Measurements from ENCODE around the gene JMJD8. TPM values are rescaled to one million over a fixed set of nuclear protein-coding genes. Genes with fewer than 3 reads are reported as not detected.

Gene JMJD8
- total RNA-seq, 4 donors from 2014 or later = 65.8 to 79.6 (median 71.8) TPM

DNA sequence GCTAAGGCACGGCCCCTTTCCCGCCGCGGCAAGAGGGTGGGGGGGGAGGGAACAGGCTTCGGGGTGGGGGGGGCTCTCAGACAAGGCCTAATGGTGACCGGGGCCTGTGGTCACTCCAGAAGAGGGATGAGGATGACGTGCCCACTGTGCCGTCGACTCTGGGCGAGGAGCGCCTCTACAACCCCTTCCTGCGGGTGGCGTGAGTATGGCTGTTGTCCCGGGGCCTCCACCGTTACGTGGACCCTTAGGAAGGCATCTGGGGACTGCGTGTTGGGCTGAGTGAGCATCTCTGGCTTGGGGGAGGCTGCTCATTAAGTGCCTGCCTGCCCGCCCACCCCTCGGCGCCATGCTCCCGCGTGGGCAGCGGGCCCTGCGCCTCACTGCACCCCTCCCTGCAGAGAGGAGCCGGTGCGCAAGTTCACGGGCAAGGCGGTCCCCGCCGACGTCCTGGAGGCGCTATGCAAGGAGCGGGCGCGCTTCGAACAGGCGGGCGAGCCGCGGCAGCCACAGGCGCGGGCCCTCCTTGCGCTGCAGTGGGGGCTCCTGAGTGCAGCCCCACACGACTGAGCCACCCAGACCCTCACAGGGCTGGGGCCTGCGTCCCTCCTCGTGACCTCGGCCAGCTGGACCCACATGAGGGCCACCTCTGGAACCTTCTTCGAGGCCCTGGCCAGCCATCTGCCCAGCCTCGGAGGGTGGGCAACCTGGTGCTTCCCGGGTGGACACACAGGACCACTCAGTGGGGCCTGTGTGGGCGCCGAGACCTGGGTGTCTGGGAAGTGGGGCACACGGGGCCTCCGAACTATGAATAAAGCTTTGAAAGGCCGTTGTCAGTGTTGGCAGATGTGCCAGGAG lies 45.0 kb upstream of the JMJD8 start:
- DNase-seq (ENCODE audit: low spot score) (no peak), ATAC-seq (ENCODE audit: low FRiP score) (no peak)
- TF ChIP-seq, protein P1, sequence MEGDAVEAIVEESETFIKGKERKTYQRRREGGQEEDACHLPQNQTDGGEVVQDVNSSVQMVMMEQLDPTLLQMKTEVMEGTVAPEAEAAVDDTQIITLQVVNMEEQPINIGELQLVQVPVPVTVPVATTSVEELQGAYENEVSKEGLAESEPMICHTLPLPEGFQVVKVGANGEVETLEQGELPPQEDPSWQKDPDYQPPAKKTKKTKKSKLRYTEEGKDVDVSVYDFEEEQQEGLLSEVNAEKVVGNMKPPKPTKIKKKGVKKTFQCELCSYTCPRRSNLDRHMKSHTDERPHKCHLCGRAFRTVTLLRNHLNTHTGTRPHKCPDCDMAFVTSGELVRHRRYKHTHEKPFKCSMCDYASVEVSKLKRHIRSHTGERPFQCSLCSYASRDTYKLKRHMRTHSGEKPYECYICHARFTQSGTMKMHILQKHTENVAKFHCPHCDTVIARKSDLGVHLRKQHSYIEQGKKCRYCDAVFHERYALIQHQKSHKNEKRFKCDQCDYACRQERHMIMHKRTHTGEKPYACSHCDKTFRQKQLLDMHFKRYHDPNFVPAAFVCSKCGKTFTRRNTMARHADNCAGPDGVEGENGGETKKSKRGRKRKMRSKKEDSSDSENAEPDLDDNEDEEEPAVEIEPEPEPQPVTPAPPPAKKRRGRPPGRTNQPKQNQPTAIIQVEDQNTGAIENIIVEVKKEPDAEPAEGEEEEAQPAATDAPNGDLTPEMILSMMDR (IDR thresholded peaks at IDR 0.05) = no peak

DNA sequence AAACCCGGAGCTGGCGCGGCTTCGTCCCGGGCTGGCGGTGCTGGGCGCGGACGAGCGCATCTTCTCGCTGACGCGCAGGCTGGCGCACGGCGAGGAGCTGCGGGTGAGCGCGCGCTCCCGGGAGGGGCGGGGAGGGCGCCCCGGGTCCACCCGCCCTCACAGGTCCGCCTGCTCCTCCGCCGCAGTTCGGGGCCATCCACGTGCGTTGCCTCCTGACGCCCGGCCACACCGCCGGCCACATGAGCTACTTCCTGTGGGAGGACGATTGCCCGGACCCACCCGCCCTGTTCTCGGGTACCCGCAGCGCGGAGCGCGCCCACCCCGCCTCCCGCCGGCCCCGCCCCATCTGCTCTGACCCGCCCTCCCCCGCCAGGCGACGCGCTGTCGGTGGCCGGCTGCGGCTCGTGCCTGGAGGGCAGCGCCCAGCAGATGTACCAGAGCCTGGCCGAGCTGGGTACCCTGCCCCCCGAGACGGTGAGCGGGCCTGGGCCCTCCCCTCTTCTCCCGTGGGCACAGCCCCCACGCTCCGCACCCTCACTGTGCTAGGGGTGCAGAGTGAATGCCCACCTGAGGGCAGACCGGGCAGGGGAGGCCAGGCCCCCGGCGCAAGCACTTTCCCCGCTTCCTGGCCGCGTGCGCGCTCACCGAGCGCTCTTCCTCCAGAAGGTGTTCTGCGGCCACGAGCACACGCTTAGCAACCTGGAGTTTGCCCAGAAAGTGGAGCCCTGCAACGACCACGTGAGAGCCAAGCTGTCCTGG lies 44.2 kb upstream of the JMJD8 start:
- DNase-seq (ENCODE audit: low spot score) (no peak), ATAC-seq (ENCODE audit: low FRiP score) (peak; percentile 39)
- TF ChIP-seq, protein P1 (IDR thresholded peaks at IDR 0.05) = no peak

DNA sequence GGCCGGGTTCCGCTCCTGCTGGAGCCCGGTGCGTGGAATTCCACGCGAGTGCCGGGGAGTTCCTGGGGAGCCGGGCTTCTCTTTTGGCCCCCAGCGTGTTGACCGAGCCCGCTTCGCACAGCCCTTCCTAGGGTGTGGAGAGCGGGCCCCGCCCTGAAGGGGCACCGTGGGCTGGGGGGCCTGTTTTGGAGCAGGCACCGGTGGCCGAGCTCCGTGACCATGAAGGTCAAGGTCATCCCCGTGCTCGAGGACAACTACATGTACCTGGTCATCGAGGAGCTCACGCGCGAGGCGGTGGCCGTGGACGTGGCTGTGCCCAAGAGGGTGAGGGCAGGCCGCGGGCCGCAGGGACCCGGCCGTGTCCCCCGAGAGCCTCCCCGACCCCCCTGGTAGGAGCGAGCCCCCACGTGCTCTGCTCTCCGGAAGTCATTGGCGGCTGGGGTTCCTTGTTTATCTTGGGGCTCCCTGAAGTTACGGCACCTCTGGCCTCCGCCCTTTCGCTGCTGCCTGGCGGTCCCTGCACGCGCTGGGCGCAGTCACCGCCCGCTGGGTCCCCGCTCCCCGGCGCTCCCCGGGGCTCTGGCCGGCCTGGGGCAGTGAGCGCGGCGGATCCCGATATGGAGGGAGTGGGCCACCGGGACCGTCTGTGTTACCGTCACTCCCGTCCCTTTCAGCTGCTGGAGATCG lies 43.3 kb upstream of the JMJD8 start:
- ATAC-seq (ENCODE audit: low FRiP score) (peak; percentile 0), DNase-seq (ENCODE audit: low spot score) (no peak)
- TF ChIP-seq, protein P1 (IDR thresholded peaks at IDR 0.05) = no peak

DNA sequence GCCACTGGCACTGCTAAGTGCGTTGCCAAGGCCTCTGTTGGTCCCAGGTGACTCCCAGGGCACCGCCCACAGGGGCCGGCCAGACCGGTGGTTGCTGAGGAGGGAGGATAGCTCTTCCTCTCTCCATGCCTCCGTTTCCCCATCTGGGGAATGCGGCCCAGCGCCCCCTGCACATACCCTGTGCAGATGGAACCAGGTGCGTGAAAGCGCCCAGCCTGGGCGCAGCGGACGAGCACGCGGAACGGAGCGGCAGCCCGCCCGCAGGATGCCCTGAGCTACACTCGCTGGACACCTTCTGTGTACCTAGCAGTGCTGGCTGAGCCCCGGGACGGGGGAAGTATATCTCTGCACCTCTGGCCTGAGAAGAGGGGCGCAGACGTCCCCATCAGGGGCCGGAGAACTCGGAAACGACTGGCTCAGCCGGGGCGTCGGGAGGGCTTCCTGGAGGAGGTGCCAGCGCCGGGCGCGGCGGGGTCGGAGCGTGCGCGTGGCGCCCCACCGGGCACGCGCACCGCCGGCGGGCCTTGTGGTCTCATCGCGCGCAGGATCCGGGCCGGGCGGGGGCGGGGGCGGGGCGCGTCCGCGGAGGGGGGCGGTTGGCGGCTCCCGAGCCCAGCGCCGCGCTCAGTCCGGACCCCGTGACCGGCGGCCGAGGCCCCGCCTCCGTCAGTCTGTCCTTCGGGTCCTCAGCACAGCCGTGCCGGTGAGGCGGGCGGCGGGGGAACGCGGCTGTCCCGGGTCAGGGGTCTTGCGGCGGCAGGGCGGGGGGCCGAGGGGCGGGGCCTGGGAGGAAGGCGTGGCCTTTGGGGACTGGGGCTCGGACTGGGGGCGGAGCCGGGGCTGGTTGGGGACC lies 42.5 kb upstream of the JMJD8 start, which contains the start of the genes CCDC78 and HAGHL:
CCDC78 (minus strand) TSS at position 6 of the 853 bp plus-strand sequence. CDS start 76 bp downstream, outside the sequence.
HAGHL (plus strand) TSS at position 669 of the 853 bp plus-strand sequence. CDS start 404 bp downstream, outside the sequence.
- TF ChIP-seq, protein P1 (IDR thresholded peaks at IDR 0.05) = no peak
- ATAC-seq (ENCODE audit: low FRiP score) (peak; percentile 25), DNase-seq (ENCODE audit: low spot score) (no peak)

DNA sequence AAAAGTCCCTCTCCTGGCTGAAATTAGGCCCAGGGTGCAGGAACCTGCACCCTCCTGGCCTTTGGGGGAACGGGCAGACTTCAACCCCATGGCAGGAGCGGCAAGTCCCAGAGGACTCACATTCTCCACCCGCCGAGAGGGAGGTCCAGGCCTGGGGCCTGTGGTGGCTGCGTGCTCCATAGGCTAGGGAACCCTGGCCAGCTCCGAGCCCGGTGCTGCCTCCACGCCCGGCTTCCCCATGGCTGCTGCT lies 42.0 kb upstream of the JMJD8 start:
- no peak for ATAC-seq (ENCODE audit: low FRiP score)
- DNase-seq (ENCODE audit: low spot score) = no peak
- TF ChIP-seq, protein P1 (IDR thresholded peaks at IDR 0.05) = no peak

DNA sequence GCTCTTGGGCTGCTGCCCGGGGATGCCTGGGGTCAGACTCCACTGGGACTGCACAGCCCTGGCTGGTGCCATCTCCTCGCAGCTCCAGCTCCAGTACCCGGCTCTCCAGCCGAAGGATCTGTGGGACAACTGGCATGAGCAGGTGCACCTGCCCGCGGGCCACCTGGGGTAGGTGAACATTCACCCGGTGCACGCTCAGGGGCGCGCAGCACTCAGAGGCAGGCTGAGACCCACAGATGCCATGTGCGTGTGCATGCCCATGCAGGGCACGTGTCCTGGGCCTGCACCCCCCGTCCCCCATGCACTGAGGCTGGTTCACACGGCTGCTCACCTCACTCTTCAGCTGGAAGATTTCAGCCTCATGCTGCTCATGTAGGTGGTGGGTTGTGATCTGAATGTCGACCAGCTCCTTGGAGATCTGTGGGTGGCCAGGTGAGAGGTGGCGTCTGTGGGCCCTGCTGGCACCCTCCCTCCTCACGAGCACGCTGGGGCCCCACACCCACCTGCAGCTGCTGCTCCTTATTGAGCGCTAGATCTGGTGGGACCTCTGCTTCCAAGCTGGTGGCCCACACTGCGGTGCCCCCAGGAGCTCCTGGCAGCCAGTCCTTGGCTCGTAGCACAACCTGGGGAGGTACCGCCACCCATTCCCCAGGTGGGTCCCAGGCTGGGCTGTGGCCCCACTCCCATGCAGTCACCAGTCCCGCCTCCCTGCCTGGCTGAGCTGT lies 41.5 kb upstream of the JMJD8 start:
- ATAC-seq (ENCODE audit: low FRiP score) (no peak), DNase-seq (ENCODE audit: low spot score) (no peak)
- TF ChIP-seq, protein P1 (IDR thresholded peaks at IDR 0.05) = no peak

Measured in omental fat pad (tissue), 4 donors.